Mucosa of stomach (tissue), 1 donor: ENCODE data around the gene ISM1.

Experiments
- H3K27me3 ChIP-seq: one replicate; pipeline ENCODE4 v1.7.0; 2013; ENCODE audit warnings: mild to moderate bottlenecking, low read length; ENCODE audit not compliant: control insufficient read depth, insufficient read depth
- H3K36me3 ChIP-seq: one replicate; pipeline ENCODE4 v1.7.0; 2013; ENCODE audit warnings: low read length; ENCODE audit not compliant: control insufficient read depth, insufficient read depth
- H3K4me1 ChIP-seq: one replicate; pipeline ENCODE4 v1.7.0; 2013; ENCODE audit warnings: mild to moderate bottlenecking, low read length; ENCODE audit not compliant: control insufficient read depth, insufficient read depth
- H3K4me3 ChIP-seq: one replicate; pipeline ENCODE4 v1.7.0; 2013; ENCODE audit warnings: low read length
- H3K9ac ChIP-seq: one replicate; pipeline ENCODE4 v1.7.0; 2013; ENCODE audit warnings: mild to moderate bottlenecking, low read length, moderate library complexity
- H3K9me3 ChIP-seq: one replicate; pipeline ENCODE4 v1.7.0; 2013; ENCODE audit warnings: mild to moderate bottlenecking, low read length, moderate library complexity; ENCODE audit not compliant: control insufficient read depth
- donor health status: Pancreatic carcinoma.

The ISM1 gene

GRCh38 chr20:13277663-13278295, 56.7 kb downstream of the ISM1 start:
- no peak overlapping the region for H3K9ac ChIP-seq
- no peaks in the 10 kb centered on the region for H3K27me3 ChIP-seq
- H3K36me3 ChIP-seq: no peaks in the 10 kb centered on the region
- H3K4me1 ChIP-seq: no peaks in the 10 kb centered on the region
- H3K4me3 ChIP-seq: no peak overlapping the region
- no peaks in the 10 kb centered on the region for H3K9me3 ChIP-seq

GRCh38 chr20:13278812-13279570, 57.9 kb downstream of the ISM1 start:
- H3K9ac ChIP-seq: no peak overlapping the region
- H3K4me3 ChIP-seq: no peak overlapping the region
- no peaks in the 10 kb centered on the region for H3K27me3 ChIP-seq
- no peaks in the 10 kb centered on the region for H3K36me3 ChIP-seq
- H3K4me1 ChIP-seq: no peaks in the 10 kb centered on the region
- no peaks in the 10 kb centered on the region for H3K9me3 ChIP-seq

GRCh38 chr20:13280609-13281324, 59.7 kb downstream of the ISM1 start:
- Histone ChIP-seq H3K9ac (no peak overlapping the region), H3K36me3 (no peaks in the 10 kb centered on the region), H3K27me3 (no peaks in the 10 kb centered on the region), H3K4me3 (no peak overlapping the region), H3K4me1 (no peaks in the 10 kb centered on the region), H3K9me3 (no peaks in the 10 kb centered on the region)

DNA sequence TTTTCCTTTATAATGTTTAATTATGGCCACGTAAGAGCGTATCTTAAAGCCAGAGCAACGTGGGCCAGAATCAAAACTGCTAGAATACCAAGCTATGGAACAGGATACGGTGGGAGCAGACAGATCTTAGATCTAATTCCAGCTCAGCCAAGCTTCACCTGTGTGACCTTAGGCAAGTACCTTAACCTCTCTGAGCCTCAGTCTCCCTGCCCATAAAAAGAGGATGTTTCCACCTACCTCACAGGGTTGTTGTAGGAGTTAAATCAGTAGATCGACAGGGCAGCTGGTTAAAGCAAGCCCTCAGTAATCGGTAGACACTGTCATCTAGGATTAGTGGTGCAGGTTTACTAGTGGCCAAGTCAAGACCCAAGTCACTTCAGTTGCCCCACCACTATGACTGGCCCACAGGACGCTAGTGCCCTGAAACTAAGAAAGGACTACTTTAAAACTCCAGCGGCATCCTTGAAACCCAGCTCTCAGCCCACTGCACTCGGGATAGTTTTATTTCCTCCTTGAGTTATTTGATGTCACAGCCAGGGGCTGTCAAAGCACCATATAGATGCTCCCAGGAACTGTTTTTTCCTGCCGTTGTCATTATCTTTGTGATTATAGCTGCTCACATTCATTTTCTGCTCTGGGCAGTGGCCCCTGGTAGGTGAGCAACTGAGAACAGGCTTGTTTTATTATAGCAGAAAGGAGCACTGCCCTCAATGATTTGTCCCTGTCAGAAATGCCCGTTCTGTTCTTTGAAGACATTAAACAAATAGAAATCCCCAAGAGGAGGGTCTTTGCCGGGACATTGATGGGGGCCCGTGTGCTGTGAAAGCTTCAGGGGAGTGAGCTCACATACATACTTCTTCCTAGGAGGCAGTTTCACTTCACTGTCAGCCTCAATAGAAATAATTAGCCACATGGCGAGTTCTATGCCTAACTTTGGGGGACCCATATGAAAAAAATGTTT, 63.1 kb downstream of the ISM1 start:
- H3K9me3 ChIP-seq: no peaks in the 10 kb centered on the region
- no peaks in the 10 kb centered on the region for H3K36me3 ChIP-seq
- no peak overlapping the region for H3K4me3 ChIP-seq
- no peak overlapping the region for H3K9ac ChIP-seq
- no peaks in the 10 kb centered on the region for H3K27me3 ChIP-seq
- no peaks in the 10 kb centered on the region for H3K4me1 ChIP-seq

DNA sequence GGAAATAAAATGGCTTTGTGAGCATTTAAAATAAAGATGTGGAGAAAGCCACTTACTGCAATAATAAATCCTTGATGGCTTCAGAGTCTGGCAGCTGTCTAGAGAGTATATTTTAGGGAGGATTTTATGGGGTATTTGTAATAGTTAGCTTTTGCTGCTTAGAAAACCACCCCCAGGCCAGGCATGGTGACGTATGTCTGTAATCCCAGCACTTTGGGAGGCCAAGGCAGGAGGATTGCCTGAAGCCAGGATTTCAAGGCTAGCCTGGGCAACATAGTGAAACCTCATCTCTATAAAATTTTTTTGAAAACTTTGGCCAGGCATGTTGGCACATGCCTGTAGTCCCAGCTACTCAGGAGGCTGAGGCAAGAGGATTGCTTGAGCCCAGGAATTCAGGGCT, 63.8 kb downstream of the ISM1 start:
- Histone ChIP-seq H3K36me3 (no peaks in the 10 kb centered on the region), H3K4me1 (no peaks in the 10 kb centered on the region), H3K9ac (no peak overlapping the region), H3K9me3 (no peaks in the 10 kb centered on the region), H3K27me3 (no peaks in the 10 kb centered on the region), H3K4me3 (no peak overlapping the region)

DNA sequence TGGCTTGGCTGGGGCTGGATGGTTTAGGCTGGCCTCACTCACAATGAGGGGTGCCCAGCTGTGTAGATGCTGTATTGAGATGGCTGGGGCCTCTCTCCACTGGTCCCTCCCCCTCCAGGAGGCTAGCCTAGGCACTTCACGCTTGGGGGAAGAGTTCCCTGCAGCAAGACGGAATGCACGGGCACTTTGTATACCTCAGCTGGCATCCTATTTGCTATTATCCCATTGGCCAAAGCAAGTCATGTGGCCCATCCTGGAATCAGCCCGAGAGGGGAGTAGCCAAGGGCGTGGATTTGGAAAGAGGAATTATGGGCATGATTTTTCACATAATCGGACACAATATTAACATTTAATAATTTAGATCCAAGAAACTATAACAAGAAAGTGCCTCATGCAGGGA, 64.3 kb downstream of the ISM1 start:
- Histone ChIP-seq H3K36me3 (no peaks in the 10 kb centered on the region), H3K27me3 (no peaks in the 10 kb centered on the region), H3K4me3 (no peak overlapping the region), H3K9me3 (no peaks in the 10 kb centered on the region), H3K4me1 (no peaks in the 10 kb centered on the region), H3K9ac (no peak overlapping the region)

GRCh38 chr20:13286052-13286451, 65.0 kb downstream of the ISM1 start:
- Histone ChIP-seq H3K4me1 (no peaks in the 10 kb centered on the region), H3K27me3 (no peaks in the 10 kb centered on the region), H3K4me3 (no peak overlapping the region), H3K9ac (no peak overlapping the region), H3K36me3 (no peaks in the 10 kb centered on the region), H3K9me3 (no peaks in the 10 kb centered on the region)

DNA sequence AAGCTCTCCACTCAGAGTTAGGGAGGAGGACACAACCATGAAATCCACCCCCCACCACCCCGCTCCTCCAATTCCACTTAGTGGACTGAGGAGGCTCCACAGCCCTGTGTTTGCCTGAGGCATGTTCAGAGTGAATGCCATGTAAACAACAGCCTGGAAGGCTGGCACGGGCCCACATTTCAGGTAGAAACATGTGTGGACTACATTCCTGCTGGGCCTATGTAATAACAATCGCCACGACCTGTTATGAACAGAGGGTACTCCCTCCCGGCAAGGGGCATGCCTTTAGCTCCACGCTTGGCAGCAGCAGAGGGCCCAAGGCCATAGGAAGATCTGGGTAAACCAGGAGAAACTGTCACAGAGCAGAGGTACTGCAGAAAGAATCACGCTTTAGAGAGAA, 65.5 kb downstream of the ISM1 start:
- no peaks in the 10 kb centered on the region for H3K36me3 ChIP-seq
- no peak overlapping the region for H3K4me3 ChIP-seq
- H3K9me3 ChIP-seq: no peaks in the 10 kb centered on the region
- H3K9ac ChIP-seq: no peak overlapping the region
- H3K27me3 ChIP-seq: no peaks in the 10 kb centered on the region
- no peaks in the 10 kb centered on the region for H3K4me1 ChIP-seq

DNA sequence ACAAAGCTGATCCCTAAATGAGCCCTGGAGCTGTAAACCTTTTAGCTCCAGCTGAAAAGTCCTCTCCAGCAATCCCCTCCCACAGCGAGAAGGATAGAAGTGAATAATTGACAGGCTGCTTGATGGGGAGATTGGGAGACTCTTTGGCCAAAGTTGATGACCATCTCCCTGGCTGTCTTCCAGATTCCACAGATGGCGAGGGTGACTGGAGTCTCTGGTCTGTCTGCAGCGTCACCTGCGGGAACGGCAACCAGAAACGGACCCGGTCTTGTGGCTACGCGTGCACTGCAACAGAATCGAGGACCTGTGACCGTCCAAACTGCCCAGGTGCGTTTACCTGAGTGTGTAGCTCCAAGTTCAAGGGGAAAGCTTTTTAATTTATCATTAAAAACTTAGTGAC, 67.3 kb downstream of the ISM1 start:
- Histone ChIP-seq H3K9me3 (no peaks in the 10 kb centered on the region), H3K36me3 (no peaks in the 10 kb centered on the region), H3K4me3 (no peak overlapping the region), H3K27me3 (no peaks in the 10 kb centered on the region), H3K4me1 (no peaks in the 10 kb centered on the region), H3K9ac (no peak overlapping the region)

GRCh38 chr20:13289031-13289430, 68.0 kb downstream of the ISM1 start:
- H3K9me3 ChIP-seq: no peaks in the 10 kb centered on the region
- H3K4me1 ChIP-seq: no peaks in the 10 kb centered on the region
- no peak overlapping the region for H3K4me3 ChIP-seq
- no peaks in the 10 kb centered on the region for H3K36me3 ChIP-seq
- H3K27me3 ChIP-seq: no peaks in the 10 kb centered on the region
- H3K9ac ChIP-seq: no peak overlapping the region

DNA sequence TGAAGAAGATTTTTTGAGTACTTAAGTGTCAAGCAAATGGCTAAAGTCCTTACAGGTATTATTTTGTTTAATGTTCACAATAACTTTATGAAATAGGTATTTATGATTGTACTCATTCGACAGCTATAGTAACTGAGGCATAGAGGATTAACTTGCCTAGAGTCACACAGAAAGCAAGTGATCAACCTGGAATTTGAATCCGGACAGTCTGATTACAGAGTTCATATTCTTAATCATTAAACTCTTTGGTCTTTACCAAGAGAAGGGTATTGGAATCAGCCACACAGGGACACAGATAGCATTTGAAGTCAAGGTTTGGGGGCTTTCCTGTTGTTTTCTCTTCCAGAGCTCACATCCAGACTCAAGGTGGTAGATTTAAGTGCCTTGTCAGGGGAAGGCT, 69.7 kb downstream of the ISM1 start:
- no peaks in the 10 kb centered on the region for H3K4me1 ChIP-seq
- H3K9ac ChIP-seq: no peak overlapping the region
- H3K9me3 ChIP-seq: no peaks in the 10 kb centered on the region
- no peaks in the 10 kb centered on the region for H3K36me3 ChIP-seq
- no peak overlapping the region for H3K4me3 ChIP-seq
- no peaks in the 10 kb centered on the region for H3K27me3 ChIP-seq
